Muscle layer of colon (tissue), 2 donors: Measurements from ENCODE around the gene DRC1.
"Not testable (repeated sequence)": the region's sequence is repeated elsewhere in the genome, so short reads cannot be mapped to it uniquely, and the experiment has no call there.

Experiments used
- H3K27ac ChIP-seq: one replicate; pipeline ENCODE4 v1.7.0; 2013; ENCODE audit warnings: low read depth, mild to moderate bottlenecking, low read length, moderate library complexity
- H3K27me3 ChIP-seq, 2 donors: one replicate each; pipeline ENCODE4 v1.7.0; 2013; ENCODE audit warnings: low read length in 2 of 2, mild to moderate bottlenecking in 2 of 2; ENCODE audit not compliant: insufficient read depth in 2 of 2, control insufficient read depth in 1 of 2
- H3K36me3 ChIP-seq: one replicate; pipeline ENCODE4 v1.7.0; 2013; ENCODE audit warnings: mild to moderate bottlenecking, low read length; ENCODE audit not compliant: insufficient read depth
- H3K4me1 ChIP-seq: one replicate; pipeline ENCODE4 v1.7.0; 2013; ENCODE audit warnings: mild to moderate bottlenecking, low read length; ENCODE audit not compliant: insufficient read depth
- H3K4me3 ChIP-seq, 2 donors: one replicate each; pipeline ENCODE4 v1.7.0; 2013; ENCODE audit warnings: low read length in 2 of 2, low read depth in 1 of 2, mild to moderate bottlenecking in 1 of 2, moderate library complexity in 1 of 2
- H3K9ac ChIP-seq: one replicate; pipeline ENCODE4 v1.7.0; 2013; ENCODE audit warnings: low read length
- H3K9me3 ChIP-seq: one replicate; pipeline ENCODE4 v1.7.0; 2013; ENCODE audit warnings: mild to moderate bottlenecking, low read length
- donor health status: abdominal sarcoma.
- donor health status: Adenocarcinoma of cecum.

The DRC1 gene

DNA sequence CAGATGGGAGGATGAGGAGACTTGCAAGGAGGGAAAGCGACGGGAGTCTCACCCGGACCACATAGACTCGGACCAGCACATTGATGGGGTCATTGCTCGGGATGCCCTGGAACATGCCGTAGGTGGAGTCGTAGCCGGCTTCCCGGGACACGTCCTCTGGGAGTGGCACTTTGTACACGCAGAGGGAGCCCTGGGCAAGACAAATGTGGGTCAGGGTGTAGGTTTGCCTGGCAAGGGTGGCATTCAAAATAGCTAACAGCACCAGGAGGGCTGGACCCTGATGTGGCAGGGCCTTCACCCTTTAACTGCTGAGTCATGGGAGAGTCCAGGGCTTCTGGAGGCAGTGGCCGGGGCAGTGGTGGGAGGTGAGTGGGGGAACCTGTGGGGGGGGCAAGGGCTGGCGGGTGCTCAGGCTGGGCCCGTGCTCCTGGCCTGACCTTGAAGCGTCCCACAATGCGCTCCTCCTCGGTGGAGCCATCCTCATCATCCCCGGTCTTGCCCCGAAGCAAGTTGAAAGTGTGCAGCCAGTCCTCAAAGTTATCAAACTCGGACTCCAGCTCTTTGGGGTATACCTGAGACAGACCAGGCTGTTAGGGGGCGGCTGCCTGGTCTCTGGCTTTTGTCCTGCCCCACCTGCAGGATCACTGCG, 65.1 kb downstream of the DRC1 start:
- H3K9ac ChIP-seq, result no peak overlapping the region
- H3K27ac ChIP-seq, result no peak overlapping the region
- no peaks in the 10 kb centered on the region for H3K36me3 ChIP-seq
- no peak overlapping the region for H3K4me3 ChIP-seq
- no peaks in the 10 kb centered on the region for H3K4me1 ChIP-seq
- H3K9me3 ChIP-seq, result no peaks in the 10 kb centered on the region
- H3K27me3 ChIP-seq, result no peaks in the 10 kb centered on the region

- H3K36me3 ChIP-seq, H3K27ac ChIP-seq, H3K9ac ChIP-seq, H3K4me3 ChIP-seq, H3K27me3 ChIP-seq, H3K9me3 ChIP-seq, H3K4me1 ChIP-seq: not testable (repeated sequence)
These were observed 66.8 kb downstream of the DRC1 start for GRCh38 chr2:26468544-26468943.

DNA sequence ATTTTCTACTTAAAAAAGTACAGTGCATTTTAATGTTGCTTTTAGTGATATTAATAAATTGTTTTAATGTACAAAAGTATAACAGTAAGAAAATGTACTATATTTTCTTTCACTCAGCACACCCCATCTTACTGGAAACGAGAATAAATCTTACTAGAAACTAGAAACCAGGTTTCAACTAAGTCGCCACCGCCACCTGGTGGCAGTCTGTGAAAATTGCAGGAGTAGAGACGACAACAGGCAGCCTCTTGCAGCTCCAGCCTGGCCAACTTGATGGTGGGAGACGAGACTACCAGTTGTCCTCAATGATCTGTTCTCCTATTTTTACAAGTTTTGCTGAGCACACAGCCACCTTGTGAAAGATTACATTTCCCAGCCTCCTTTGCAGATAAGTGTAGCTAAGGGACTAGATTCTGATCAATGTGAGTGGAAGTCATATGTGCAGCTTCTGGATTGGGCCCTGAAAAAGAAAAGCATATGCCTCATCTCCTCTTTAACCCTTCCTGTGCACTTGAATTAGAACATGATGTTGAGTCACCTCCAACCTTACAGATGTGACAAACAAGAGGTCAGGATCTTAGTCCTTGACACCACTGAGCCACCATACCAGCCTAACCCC, 67.5 kb downstream of the DRC1 start:
- no peak overlapping the region for H3K27ac ChIP-seq
- no peak overlapping the region for H3K4me3 ChIP-seq
- H3K4me1 ChIP-seq, result no peaks in the 10 kb centered on the region
- no peaks in the 10 kb centered on the region for H3K36me3 ChIP-seq
- no peak overlapping the region for H3K9ac ChIP-seq
- no peaks in the 10 kb centered on the region for H3K9me3 ChIP-seq
- H3K27me3 ChIP-seq, result no peaks in the 10 kb centered on the region

DNA sequence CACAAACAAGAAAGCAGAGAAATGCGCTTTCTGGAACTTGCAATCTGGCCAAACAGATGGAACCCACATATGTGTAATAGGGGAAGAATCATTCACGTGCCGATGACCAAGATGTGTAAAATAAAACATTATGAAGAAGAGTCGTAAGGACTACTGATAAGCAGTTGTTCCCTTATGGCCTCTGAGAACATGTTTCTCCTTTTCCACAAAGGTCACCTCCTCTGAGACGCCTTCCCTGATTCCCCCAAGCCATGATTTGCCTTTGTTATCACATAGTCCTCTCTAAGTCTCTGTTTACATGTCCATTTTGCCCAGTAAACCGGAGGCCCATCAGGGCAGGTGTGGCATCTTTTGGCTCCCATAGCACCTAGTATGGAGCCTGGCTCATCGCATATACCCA, 68.2 kb downstream of the DRC1 start:
- no peak overlapping the region for H3K27ac ChIP-seq
- H3K9me3 ChIP-seq, result no peaks in the 10 kb centered on the region
- H3K9ac ChIP-seq, result no peak overlapping the region
- no peaks in the 10 kb centered on the region for H3K27me3 ChIP-seq
- H3K4me3 ChIP-seq, result no peak overlapping the region
- H3K4me1 ChIP-seq, result no peaks in the 10 kb centered on the region
- no peaks in the 10 kb centered on the region for H3K36me3 ChIP-seq

DNA sequence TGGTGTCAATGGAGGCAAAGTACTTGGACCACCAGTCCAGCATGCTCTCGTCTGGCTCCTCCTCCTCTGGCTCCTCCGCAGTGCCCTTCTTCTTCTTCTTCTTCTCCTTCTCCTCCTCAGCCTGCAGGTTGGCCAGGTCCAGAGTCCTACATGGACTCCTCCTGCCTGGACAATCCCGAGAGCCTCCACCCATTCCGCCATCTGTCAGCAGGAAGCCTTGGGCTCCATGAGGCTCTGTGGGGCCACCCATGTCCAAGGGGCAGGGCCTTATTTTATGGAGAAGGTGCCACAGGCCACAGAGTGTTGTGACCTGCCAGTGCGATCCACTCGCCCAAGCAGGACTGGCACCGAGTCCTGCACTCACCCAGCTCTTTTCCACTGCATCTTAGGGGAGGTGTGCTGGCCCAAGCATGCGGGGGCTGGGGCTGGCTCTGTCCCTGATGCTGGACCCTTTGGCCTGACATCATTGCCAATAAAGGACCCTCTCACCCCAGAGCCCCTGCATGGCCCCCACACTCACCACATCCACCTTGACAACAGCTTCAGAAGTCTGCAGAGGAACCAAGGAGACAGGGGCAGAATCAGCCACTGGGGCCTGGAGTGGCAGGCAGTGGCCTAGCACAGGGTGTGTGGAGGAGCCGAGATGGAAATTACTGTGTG, 69.0 kb downstream of the DRC1 start:
- no peaks in the 10 kb centered on the region for H3K27me3 ChIP-seq
- H3K9ac ChIP-seq, result no peak overlapping the region
- no peak overlapping the region for H3K27ac ChIP-seq
- H3K9me3 ChIP-seq, result no peaks in the 10 kb centered on the region
- no peaks in the 10 kb centered on the region for H3K36me3 ChIP-seq
- H3K4me1 ChIP-seq, result no peaks in the 10 kb centered on the region
- H3K4me3 ChIP-seq, result no peak overlapping the region

DNA sequence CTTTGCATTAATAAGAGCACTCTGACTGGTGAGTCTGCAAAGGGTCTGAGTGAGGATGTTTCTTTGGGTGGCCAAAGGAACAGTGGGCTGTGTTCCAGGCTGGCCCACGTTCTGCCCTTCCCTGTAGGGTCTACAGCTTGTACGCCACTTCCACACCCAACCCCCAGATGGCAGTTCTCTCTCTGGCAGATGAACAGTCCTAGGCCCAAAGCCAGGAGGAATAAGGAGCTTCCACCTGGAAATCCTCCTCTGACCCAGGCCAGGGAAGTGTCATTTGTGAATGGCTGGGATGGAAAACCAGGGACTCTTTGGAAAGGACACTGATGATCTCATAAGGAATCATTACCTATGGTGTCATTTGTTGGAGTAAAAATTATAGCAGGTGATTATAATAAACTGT, 69.6 kb downstream of the DRC1 start:
- Histone ChIP-seq H3K36me3 (no peaks in the 10 kb centered on the region), H3K27me3 (no peaks in the 10 kb centered on the region), H3K4me3 (no peak overlapping the region), H3K4me1 (no peaks in the 10 kb centered on the region), H3K27ac (no peak overlapping the region), H3K9me3 (no peaks in the 10 kb centered on the region), H3K9ac (no peak overlapping the region)

DNA sequence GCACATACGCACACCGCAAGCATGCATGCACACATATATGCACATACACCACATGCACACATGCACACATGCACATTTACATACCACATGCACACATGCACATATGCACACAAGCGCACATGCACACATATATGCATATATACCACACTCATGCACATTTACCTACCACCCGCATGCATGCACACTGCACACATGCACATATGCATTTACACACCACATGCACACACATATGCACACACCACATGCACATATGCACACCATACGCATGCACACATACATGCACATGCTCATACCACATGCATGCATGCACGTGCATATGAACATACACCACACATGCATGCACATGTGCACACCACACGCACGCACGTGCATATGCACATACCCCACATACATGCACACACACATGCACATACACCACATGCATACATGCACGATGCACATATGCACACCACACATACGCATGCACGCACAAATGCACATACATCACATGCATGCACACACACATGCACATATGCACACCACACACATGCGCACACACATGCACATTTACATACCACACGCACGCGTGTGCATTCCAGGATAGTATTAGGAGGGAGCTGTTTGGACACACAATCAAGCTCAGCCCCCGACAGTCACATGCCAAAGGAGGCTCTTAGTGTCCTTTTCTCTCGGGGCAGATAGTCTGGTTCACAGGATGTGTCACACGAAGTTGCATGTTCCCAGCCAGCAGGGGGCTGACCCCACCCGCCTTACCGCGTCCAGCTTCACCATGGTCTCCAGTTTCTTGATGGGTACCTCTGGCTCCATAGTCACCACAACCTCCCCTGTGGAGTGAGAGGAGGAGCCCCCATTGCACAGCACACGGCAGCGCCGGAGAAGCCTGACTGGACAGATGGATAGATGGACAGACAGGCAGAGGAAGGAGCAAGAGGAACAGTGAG, 70.3 kb downstream of the DRC1 start:
- H3K27ac ChIP-seq, result no peak overlapping the region
- no peaks in the 10 kb centered on the region for H3K27me3 ChIP-seq
- H3K4me1 ChIP-seq, result no peaks in the 10 kb centered on the region
- no peaks in the 10 kb centered on the region for H3K9me3 ChIP-seq
- no peak overlapping the region for H3K4me3 ChIP-seq
- H3K36me3 ChIP-seq, result no peaks in the 10 kb centered on the region
- H3K9ac ChIP-seq, result no peak overlapping the region

DNA sequence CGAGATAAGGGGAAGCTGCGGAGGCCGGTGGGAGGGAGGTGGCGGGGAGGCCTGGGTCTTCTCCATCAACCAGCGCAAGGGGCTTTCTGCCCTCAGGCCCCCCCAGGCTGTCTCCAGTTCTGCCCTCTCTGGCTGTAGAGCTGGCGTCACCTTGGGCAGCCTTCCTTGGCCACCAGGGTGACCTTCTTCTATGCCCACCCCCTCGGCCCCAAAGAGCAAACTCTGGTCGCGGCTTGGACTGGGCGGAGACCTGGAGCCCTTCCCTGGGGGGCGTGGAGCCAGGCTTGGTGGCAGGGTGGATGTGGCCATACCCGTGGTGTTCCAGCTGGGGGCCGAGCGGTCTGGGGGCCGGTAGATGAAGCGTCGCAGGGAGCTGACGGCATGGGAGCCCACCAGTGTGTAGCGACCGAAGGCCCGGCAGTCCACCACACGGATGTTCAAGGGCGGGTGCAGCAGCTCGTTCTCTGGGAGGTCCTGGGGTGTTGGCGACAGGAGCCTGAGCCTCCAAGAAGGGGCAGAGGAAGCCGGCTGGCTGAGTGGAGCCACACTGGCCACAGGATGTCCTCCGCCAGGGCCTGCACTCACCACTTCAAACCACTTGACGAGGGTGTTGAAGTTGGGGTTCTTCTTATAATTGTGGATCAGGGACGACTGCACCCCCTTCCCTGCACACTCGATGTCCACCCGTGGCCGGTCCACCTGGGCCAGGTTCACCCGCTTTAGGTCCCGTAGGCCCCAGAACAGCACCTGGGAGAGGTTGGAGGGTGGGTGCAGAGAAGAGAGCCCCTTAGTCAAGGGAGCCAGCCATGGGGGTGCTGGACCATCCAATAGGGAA, 71.3 kb downstream of the DRC1 start:
- no peaks in the 10 kb centered on the region for H3K9me3 ChIP-seq
- no peak overlapping the region for H3K4me3 ChIP-seq
- no peak overlapping the region for H3K27ac ChIP-seq
- H3K9ac ChIP-seq, result no peak overlapping the region
- no peaks in the 10 kb centered on the region for H3K36me3 ChIP-seq
- H3K27me3 ChIP-seq, result no peaks in the 10 kb centered on the region
- H3K4me1 ChIP-seq, result no peaks in the 10 kb centered on the region

DNA sequence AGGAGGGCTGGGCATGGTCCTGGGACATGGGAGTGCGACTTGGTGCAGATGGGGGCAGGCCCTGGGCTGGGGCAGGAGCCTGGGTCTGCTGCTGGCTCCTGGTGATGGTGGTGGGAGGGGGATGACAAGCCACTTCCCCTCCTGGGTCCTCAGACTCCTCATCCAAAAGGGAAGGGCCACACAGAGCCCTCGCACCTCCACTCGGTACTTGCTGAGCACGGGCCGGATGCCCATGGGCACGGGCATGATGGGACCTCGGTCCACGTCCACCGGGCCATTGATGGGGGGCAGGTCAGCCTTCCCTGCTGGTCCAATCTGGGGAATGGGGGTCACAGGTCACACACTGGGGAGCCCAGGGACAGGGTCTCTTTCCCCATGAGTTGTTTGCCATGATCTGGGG, 72.1 kb downstream of the DRC1 start:
- H3K36me3 ChIP-seq, result no peaks in the 10 kb centered on the region
- H3K27me3 ChIP-seq, result no peaks in the 10 kb centered on the region
- H3K4me3 ChIP-seq, result no peak overlapping the region
- no peaks in the 10 kb centered on the region for H3K9me3 ChIP-seq
- H3K9ac ChIP-seq, result no peak overlapping the region
- no peak overlapping the region for H3K27ac ChIP-seq
- H3K4me1 ChIP-seq, result no peaks in the 10 kb centered on the region

- Histone ChIP-seq H3K9ac (no peak overlapping the region), H3K36me3 (no peaks in the 10 kb centered on the region), H3K9me3 (no peaks in the 10 kb centered on the region), H3K27ac (no peak overlapping the region), H3K27me3 (no peaks in the 10 kb centered on the region), H3K4me3 (no peak overlapping the region), H3K4me1 (no peaks in the 10 kb centered on the region)
These were observed 72.6 kb downstream of the DRC1 start for GRCh38 chr2:26474261-26474785.
